ENCODE measurements around the gene WDR75.

The WDR75 gene

DNA sequence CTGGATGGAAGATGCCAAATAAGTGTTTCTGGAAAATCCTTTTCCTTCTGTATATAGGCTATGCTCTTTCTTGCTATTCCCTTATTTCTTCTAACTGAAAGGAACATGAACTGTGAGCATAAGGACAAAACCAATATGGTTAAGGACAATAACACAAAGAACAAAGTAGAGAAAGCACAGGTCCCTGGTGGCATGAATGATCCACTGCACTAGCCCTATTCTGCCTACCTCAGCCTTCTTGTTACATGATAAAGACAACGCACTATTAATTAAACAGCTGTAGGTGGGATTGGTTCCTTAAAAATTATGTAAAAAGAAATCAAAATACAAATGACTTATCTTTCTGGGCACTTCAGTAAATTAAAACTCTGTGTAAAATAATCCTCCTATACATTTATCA is 1.9 kb upstream of the WDR75 start:
- no peak overlapping the region for H3K27ac ChIP-seq (ENCODE audit: low read depth, low read length)
- no peak overlapping the region for H3K4me3 ChIP-seq (ENCODE audit: low read depth in 1 of 2, low read length in 2 of 2)
- no peaks in the 10 kb centered on the region for H3K36me3 ChIP-seq (ENCODE audit: control insufficient read depth in 1 of 2, insufficient read depth in 2 of 2, low read length in 2 of 2)
- peaks cover 14 to 17% of the 10 kb centered on the region in 2 donors for H3K4me1 ChIP-seq (ENCODE audit: control insufficient read depth in 1 of 2, insufficient read depth in 2 of 2, low read length in 2 of 2)
- no peaks in the 10 kb centered on the region for H3K27me3 ChIP-seq (ENCODE audit: control insufficient read depth in 1 of 2, insufficient read depth in 2 of 2, low read length in 2 of 2)
- no peak overlapping the region for H3K9ac ChIP-seq (ENCODE audit: low read depth in 1 of 2, low read length in 2 of 2)
- no peaks in the 10 kb centered on the region for H3K9me3 ChIP-seq (ENCODE audit: control insufficient read depth in 1 of 2, low read length in 2 of 2)

DNA sequence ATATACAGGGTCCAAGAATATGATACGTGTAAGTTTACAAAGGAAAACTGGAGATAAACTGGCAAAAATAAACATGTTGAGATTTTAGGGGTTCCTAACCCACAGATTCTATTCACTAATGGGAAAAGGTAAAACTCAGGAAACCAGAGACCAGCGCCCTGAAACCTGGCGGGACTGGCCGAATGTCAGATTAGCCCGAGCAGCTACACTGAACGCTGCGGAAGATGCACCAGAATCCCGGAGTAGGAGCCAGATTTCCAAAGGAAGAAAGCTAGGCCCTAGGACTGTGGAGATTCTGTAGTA is 679 bp upstream of the WDR75 start:
- Histone ChIP-seq H3K36me3 (ENCODE audit: control insufficient read depth in 1 of 2, insufficient read depth in 2 of 2, low read length in 2 of 2) (no peaks in the 10 kb centered on the region), H3K27me3 (ENCODE audit: control insufficient read depth in 1 of 2, insufficient read depth in 2 of 2, low read length in 2 of 2) (no peaks in the 10 kb centered on the region), H3K4me3 (ENCODE audit: low read depth in 1 of 2, low read length in 2 of 2) (peak overlapping the region; percentile 90), H3K9me3 (ENCODE audit: control insufficient read depth in 1 of 2, low read length in 2 of 2) (no peaks in the 10 kb centered on the region), H3K4me1 (ENCODE audit: control insufficient read depth in 1 of 2, insufficient read depth in 2 of 2, low read length in 2 of 2) (peaks cover 14 to 20% of the 10 kb centered on the region in 2 donors), H3K27ac (ENCODE audit: low read depth, low read length) (peak overlapping the region; percentile 80), H3K9ac (ENCODE audit: low read depth in 1 of 2, low read length in 2 of 2) (peak overlapping the region; percentile 78 to 97)

DNA sequence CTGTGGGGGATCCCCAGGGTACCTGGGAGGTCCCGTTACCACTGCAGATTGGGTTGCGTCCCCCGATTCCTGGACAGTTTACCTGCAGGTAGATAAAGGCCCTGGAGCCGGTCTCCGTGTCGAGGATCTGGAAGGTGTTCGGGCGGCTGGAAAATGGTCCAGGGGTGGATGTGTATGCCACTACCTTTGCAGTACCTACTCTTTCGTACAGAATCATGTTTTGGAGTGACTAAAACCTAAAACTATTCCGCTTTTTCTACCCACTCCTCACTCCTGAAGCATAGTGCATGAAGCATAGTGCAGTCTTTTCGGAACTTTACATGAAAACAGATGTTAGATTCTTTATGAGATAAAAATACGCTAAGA is 418 bp downstream of the WDR75 start:
- H3K9ac ChIP-seq (ENCODE audit: low read depth in 1 of 2, low read length in 2 of 2), result peak overlapping the region; percentile 76 to 97
- H3K27me3 ChIP-seq (ENCODE audit: control insufficient read depth in 1 of 2, insufficient read depth in 2 of 2, low read length in 2 of 2), result no peaks in the 10 kb centered on the region
- peak overlapping the region; percentile 80 for H3K27ac ChIP-seq (ENCODE audit: low read depth, low read length)
- H3K4me1 ChIP-seq (ENCODE audit: control insufficient read depth in 1 of 2, insufficient read depth in 2 of 2, low read length in 2 of 2), result peaks cover 14 to 20% of the 10 kb centered on the region in 2 donors
- peak overlapping the region; percentile 90 for H3K4me3 ChIP-seq (ENCODE audit: low read depth in 1 of 2, low read length in 2 of 2)
- H3K36me3 ChIP-seq (ENCODE audit: control insufficient read depth in 1 of 2, insufficient read depth in 2 of 2, low read length in 2 of 2), result peaks cover 0 to 4% of the 10 kb centered on the region in 2 donors
- no peaks in the 10 kb centered on the region for H3K9me3 ChIP-seq (ENCODE audit: control insufficient read depth in 1 of 2, low read length in 2 of 2)

DNA sequence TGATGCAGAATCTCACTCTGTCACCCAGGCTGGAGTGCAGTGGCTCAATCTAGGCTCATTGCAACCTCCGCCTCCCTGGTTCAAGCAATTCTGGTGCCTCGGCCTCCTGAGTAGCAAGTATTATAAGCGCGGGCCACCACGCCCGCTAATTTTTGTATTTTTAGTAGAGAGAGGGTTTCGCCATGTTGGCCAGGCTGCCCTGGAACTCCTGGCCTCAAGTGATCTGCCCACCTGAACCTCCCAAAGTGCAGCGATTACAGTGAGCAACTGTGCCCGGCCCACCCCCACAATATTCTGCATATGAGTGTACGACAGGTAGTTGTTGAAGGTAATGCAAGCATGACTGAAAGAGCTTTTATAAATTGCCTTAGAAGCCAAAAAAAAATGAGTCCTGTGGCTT is 1.2 kb downstream of the WDR75 start:
- Histone ChIP-seq H3K4me1 (ENCODE audit: control insufficient read depth in 1 of 2, insufficient read depth in 2 of 2, low read length in 2 of 2) (peaks cover 17 to 20% of the 10 kb centered on the region in 2 donors), H3K27me3 (ENCODE audit: control insufficient read depth in 1 of 2, insufficient read depth in 2 of 2, low read length in 2 of 2) (no peaks in the 10 kb centered on the region), H3K36me3 (ENCODE audit: control insufficient read depth in 1 of 2, insufficient read depth in 2 of 2, low read length in 2 of 2) (peaks cover 0 to 4% of the 10 kb centered on the region in 2 donors), H3K27ac (ENCODE audit: low read depth, low read length) (no peak overlapping the region), H3K4me3 (ENCODE audit: low read depth in 1 of 2, low read length in 2 of 2) (peak overlapping the region in 1 of 2 donors; percentile 90), H3K9ac (ENCODE audit: low read depth in 1 of 2, low read length in 2 of 2) (no peak overlapping the region), H3K9me3 (ENCODE audit: control insufficient read depth in 1 of 2, low read length in 2 of 2) (no peaks in the 10 kb centered on the region)

DNA sequence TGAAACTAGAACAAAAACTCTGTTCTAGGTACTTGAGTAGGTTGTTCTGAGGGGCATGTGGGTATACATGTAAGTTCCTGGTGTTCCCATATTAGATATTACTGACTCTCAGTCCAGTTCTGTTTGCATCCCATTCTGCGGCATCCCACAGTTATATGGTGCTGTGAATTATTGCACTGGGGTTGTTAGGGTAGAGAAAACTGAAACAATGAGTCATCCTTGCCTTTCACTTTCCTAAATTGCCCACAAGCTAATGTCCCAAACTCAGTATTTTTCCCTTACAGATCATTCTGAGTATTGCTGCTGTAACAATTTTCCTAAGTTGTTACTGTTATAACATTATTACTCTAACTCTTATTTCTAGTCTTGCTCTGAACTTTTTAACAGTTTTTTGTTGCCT is 3.0 kb downstream of the WDR75 start:
- Histone ChIP-seq H3K4me3 (ENCODE audit: low read depth in 1 of 2, low read length in 2 of 2) (no peak overlapping the region), H3K36me3 (ENCODE audit: control insufficient read depth in 1 of 2, insufficient read depth in 2 of 2, low read length in 2 of 2) (peaks cover 6 to 17% of the 10 kb centered on the region in 2 donors), H3K27ac (ENCODE audit: low read depth, low read length) (no peak overlapping the region), H3K9me3 (ENCODE audit: control insufficient read depth in 1 of 2, low read length in 2 of 2) (no peaks in the 10 kb centered on the region), H3K9ac (ENCODE audit: low read depth in 1 of 2, low read length in 2 of 2) (no peak overlapping the region), H3K27me3 (ENCODE audit: control insufficient read depth in 1 of 2, insufficient read depth in 2 of 2, low read length in 2 of 2) (no peaks in the 10 kb centered on the region), H3K4me1 (ENCODE audit: control insufficient read depth in 1 of 2, insufficient read depth in 2 of 2, low read length in 2 of 2) (peaks cover 19 to 20% of the 10 kb centered on the region in 2 donors)

DNA sequence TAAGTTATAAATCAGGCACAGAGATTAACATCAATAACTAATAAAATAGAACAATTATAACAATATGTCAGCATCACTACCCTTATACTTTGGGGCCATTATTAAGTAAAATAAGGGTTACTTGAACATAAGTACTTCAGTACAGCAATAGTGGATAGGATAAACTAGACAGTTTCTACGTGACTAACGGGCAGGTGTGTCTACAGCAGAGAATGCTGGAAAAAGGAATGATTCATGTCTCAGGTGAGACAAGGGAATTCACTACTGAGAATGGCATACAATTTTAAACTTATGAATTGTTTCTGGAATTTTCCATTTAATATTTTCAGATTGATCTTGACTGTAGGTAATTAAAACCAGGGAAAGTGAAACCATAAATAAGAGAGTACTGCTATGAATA is 5.5 kb downstream of the WDR75 start:
- no peak overlapping the region for H3K9ac ChIP-seq (ENCODE audit: low read depth in 1 of 2, low read length in 2 of 2)
- no peak overlapping the region for H3K4me3 ChIP-seq (ENCODE audit: low read depth in 1 of 2, low read length in 2 of 2)
- no peaks in the 10 kb centered on the region for H3K9me3 ChIP-seq (ENCODE audit: control insufficient read depth in 1 of 2, low read length in 2 of 2)
- H3K27ac ChIP-seq (ENCODE audit: low read depth, low read length), result no peak overlapping the region
- peaks cover 17 to 19% of the 10 kb centered on the region in 2 donors for H3K4me1 ChIP-seq (ENCODE audit: control insufficient read depth in 1 of 2, insufficient read depth in 2 of 2, low read length in 2 of 2)
- no peaks in the 10 kb centered on the region for H3K27me3 ChIP-seq (ENCODE audit: control insufficient read depth in 1 of 2, insufficient read depth in 2 of 2, low read length in 2 of 2)
- H3K36me3 ChIP-seq (ENCODE audit: control insufficient read depth in 1 of 2, insufficient read depth in 2 of 2, low read length in 2 of 2), result peaks cover 21 to 35% of the 10 kb centered on the region in 2 donors

DNA sequence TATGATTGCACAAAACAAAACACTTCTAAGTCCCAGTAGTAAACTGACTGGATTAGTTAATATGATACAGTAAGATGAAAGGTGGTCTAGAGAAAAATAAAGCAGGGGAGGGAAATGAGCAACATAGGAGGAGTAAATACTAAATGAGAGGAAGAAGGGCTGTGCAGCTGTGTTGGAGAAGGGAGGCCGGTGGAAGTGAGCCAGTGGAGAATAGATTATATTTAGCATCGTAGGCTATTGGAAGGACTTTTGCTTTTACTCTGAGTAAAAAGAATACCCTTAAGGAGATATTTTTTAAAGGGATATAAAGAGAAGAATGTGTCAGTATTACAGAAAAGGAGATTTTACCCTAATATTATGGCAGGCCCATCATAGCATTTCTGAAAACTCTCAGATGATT is 12.7 kb downstream of the WDR75 start:
- Histone ChIP-seq H3K4me3 (ENCODE audit: low read depth in 1 of 2, low read length in 2 of 2) (no peak overlapping the region), H3K9me3 (ENCODE audit: control insufficient read depth in 1 of 2, low read length in 2 of 2) (no peaks in the 10 kb centered on the region), H3K27me3 (ENCODE audit: control insufficient read depth in 1 of 2, insufficient read depth in 2 of 2, low read length in 2 of 2) (no peaks in the 10 kb centered on the region), H3K9ac (ENCODE audit: low read depth in 1 of 2, low read length in 2 of 2) (no peak overlapping the region), H3K27ac (ENCODE audit: low read depth, low read length) (no peak overlapping the region), H3K4me1 (ENCODE audit: control insufficient read depth in 1 of 2, insufficient read depth in 2 of 2, low read length in 2 of 2) (no peaks in the 10 kb centered on the region), H3K36me3 (ENCODE audit: control insufficient read depth in 1 of 2, insufficient read depth in 2 of 2, low read length in 2 of 2) (peaks cover 53 to 71% of the 10 kb centered on the region in 2 donors)

DNA sequence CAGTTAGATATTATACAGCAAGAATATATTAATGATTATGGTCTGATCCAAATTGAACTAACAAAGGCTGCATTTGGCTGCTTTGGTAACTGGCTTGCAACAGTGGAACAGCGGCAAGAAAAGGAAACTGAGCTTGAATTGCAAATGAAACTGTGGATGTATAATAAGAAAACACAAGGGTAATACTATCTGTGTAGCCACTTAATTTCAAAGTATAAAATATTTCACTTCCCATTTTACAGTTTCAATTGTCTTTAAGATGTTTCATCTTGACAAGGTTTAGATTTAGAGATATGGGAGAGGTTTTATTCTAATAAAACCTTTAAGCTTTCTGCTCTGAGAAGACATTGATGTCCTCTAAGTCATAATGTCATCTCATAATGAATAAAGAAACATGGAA is 23.8 kb downstream of the WDR75 start:
- Histone ChIP-seq H3K36me3 (ENCODE audit: control insufficient read depth in 1 of 2, insufficient read depth in 2 of 2, low read length in 2 of 2) (peaks cover 40 to 73% of the 10 kb centered on the region in 2 donors), H3K9me3 (ENCODE audit: control insufficient read depth in 1 of 2, low read length in 2 of 2) (no peaks in the 10 kb centered on the region), H3K4me3 (ENCODE audit: low read depth in 1 of 2, low read length in 2 of 2) (no peak overlapping the region), H3K4me1 (ENCODE audit: control insufficient read depth in 1 of 2, insufficient read depth in 2 of 2, low read length in 2 of 2) (peaks cover 17 to 30% of the 10 kb centered on the region in 2 donors), H3K27me3 (ENCODE audit: control insufficient read depth in 1 of 2, insufficient read depth in 2 of 2, low read length in 2 of 2) (no peaks in the 10 kb centered on the region), H3K9ac (ENCODE audit: low read depth in 1 of 2, low read length in 2 of 2) (no peak overlapping the region), H3K27ac (ENCODE audit: low read depth, low read length) (no peak overlapping the region)

DNA sequence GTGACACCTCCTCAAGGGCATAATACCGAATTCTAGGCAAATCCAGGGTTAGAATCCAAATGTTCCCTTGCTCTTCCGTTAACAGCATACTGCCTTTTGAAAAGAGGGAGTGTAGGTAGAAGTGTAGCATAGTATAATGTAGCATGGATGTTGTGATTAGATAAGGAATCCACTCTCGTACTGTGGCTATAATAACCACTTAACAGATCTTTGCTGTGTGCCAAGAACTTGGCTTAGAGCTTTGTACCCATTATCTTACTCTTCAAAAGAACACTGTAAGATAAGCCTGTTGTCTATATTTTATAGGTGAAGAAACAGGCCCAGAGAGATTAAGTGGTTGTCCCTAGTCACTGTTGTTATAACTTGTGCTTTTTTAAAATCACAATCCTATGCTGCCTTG is 24.2 kb downstream of the WDR75 start:
- H3K36me3 ChIP-seq (ENCODE audit: control insufficient read depth in 1 of 2, insufficient read depth in 2 of 2, low read length in 2 of 2), result peaks cover 39 to 72% of the 10 kb centered on the region in 2 donors
- H3K27ac ChIP-seq (ENCODE audit: low read depth, low read length), result no peak overlapping the region

DNA sequence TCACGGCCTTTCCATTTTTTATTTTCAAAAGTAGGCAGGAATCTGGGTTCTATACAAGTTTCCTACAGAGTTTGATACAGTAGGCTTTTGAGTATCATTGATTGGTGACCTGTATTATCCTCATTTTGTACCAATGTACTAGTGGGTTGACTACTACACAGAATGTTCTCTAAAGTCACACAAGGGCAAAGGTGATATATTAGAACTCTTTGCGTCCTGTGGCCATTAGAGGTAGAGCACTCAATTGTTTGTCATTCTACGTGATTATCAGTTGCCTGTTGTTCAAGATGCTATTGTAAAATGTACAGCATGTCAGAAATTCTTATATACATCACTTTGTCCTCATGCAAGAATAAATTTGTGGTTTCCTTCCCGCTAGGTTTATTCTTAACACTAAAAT is 24.8 kb downstream of the WDR75 start:
- no peak overlapping the region for H3K27ac ChIP-seq (ENCODE audit: low read depth, low read length)
- no peaks in the 10 kb centered on the region for H3K27me3 ChIP-seq (ENCODE audit: control insufficient read depth in 1 of 2, insufficient read depth in 2 of 2, low read length in 2 of 2)
- H3K36me3 ChIP-seq (ENCODE audit: control insufficient read depth in 1 of 2, insufficient read depth in 2 of 2, low read length in 2 of 2), result peaks cover 39 to 76% of the 10 kb centered on the region in 2 donors
- H3K9ac ChIP-seq (ENCODE audit: low read depth in 1 of 2, low read length in 2 of 2), result no peak overlapping the region
- H3K4me3 ChIP-seq (ENCODE audit: low read depth in 1 of 2, low read length in 2 of 2), result no peak overlapping the region
- no peaks in the 10 kb centered on the region for H3K9me3 ChIP-seq (ENCODE audit: control insufficient read depth in 1 of 2, low read length in 2 of 2)
- H3K4me1 ChIP-seq (ENCODE audit: control insufficient read depth in 1 of 2, insufficient read depth in 2 of 2, low read length in 2 of 2), result peaks cover 17 to 30% of the 10 kb centered on the region in 2 donors

More for the DNA sequence above, 24.2 kb downstream of the WDR75 start:
- no peaks in the 10 kb centered on the region for H3K27me3 ChIP-seq (ENCODE audit: control insufficient read depth in 1 of 2, insufficient read depth in 2 of 2, low read length in 2 of 2)
- H3K9me3 ChIP-seq (ENCODE audit: control insufficient read depth in 1 of 2, low read length in 2 of 2), result no peaks in the 10 kb centered on the region
- H3K4me1 ChIP-seq (ENCODE audit: control insufficient read depth in 1 of 2, insufficient read depth in 2 of 2, low read length in 2 of 2), result peaks cover 17 to 30% of the 10 kb centered on the region in 2 donors
- H3K9ac ChIP-seq (ENCODE audit: low read depth in 1 of 2, low read length in 2 of 2), result no peak overlapping the region
- H3K4me3 ChIP-seq (ENCODE audit: low read depth in 1 of 2, low read length in 2 of 2), result no peak overlapping the region

DNA sequence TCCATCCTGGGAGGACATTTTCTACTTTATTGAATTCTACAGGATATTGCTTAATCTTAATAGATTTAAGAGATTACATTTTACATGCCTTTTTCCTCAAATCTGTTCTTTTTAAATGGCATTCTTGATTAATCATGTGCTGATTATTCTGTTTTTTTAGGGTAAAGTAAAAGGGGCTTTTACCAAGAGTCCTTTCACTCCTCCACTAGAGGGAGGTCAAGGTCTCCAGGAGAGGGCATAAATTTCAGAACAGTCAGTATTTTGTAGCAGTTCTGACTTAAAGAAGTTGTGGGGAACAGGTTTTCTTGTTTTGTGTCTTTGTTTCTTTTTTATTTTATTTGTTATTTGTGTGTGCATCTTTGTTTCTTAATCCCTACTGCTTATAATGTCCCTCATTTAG is 25.4 kb downstream of the WDR75 start:
- Histone ChIP-seq H3K9ac (ENCODE audit: low read depth in 1 of 2, low read length in 2 of 2) (no peak overlapping the region), H3K27ac (ENCODE audit: low read depth, low read length) (no peak overlapping the region), H3K9me3 (ENCODE audit: control insufficient read depth in 1 of 2, low read length in 2 of 2) (no peaks in the 10 kb centered on the region), H3K27me3 (ENCODE audit: control insufficient read depth in 1 of 2, insufficient read depth in 2 of 2, low read length in 2 of 2) (no peaks in the 10 kb centered on the region), H3K36me3 (ENCODE audit: control insufficient read depth in 1 of 2, insufficient read depth in 2 of 2, low read length in 2 of 2) (peaks cover 45 to 82% of the 10 kb centered on the region in 2 donors), H3K4me3 (ENCODE audit: low read depth in 1 of 2, low read length in 2 of 2) (no peak overlapping the region), H3K4me1 (ENCODE audit: control insufficient read depth in 1 of 2, insufficient read depth in 2 of 2, low read length in 2 of 2) (peaks cover 17 to 30% of the 10 kb centered on the region in 2 donors)
